Measurements from ENCODE around the gene AQP3. TPM values are rescaled to one million over a fixed set of nuclear protein-coding genes. Genes with fewer than 3 reads are reported as not detected.
"Not testable (repeated sequence)": the region's sequence is repeated elsewhere in the genome, so short reads cannot be mapped to it uniquely, and the experiment has no call there.

The AQP3 gene
- total RNA-seq, 3 donors from 2014 or later: 19.0 to 47.9 (median 45.1) TPM

DNA sequence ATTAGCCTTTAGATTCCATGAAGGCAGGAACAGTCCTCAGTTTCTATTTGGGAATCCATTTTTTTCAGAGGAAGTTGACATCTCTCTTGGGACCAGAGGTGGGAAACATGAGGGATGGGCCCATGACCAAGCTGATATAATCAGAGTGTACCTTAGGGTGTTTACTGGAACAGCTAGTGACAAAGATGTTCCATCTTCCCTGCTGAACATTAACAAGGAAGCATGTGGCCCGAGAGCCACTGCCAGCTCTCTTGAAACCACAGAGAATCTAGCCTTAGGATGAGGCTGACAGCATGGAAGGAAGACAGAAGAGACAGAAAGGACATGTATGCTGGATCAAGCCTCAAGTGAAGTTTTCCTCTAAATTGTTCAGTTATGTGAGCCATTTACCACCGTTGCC lies 16.0 kb downstream of the AQP3 start:
- intact Hi-C loops (cut with DNase I; ENCODE audit: low total_unique reads): no loop called here
- peak in 1 of 2 donors; percentile 62 for DNase-seq (ENCODE audit: low spot score in 2 of 2)
- Histone ChIP-seq H3K9me3 (no peaks in the 10 kb centered on the region), H3K27me3 (no peaks in the 10 kb centered on the region), H3K4me1 (peaks cover 0 to 6% of the 10 kb centered on the region in 2 donors), H3K36me3 (no peaks in the 10 kb centered on the region), H3K27ac (peak overlapping the region; percentile 51 to 74), H3K4me3 (no peak overlapping the region)
- peak in 1 of 3 donors; percentile 19 for TF ChIP-seq POLR2AphosphoS5 (IDR thresholded peaks at IDR 0.05)
- TF ChIP-seq, protein P1, sequence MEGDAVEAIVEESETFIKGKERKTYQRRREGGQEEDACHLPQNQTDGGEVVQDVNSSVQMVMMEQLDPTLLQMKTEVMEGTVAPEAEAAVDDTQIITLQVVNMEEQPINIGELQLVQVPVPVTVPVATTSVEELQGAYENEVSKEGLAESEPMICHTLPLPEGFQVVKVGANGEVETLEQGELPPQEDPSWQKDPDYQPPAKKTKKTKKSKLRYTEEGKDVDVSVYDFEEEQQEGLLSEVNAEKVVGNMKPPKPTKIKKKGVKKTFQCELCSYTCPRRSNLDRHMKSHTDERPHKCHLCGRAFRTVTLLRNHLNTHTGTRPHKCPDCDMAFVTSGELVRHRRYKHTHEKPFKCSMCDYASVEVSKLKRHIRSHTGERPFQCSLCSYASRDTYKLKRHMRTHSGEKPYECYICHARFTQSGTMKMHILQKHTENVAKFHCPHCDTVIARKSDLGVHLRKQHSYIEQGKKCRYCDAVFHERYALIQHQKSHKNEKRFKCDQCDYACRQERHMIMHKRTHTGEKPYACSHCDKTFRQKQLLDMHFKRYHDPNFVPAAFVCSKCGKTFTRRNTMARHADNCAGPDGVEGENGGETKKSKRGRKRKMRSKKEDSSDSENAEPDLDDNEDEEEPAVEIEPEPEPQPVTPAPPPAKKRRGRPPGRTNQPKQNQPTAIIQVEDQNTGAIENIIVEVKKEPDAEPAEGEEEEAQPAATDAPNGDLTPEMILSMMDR (IDR thresholded peaks at IDR 0.05): no peak
- no peak for TF ChIP-seq POLR2A (IDR thresholded peaks at IDR 0.05)

DNA sequence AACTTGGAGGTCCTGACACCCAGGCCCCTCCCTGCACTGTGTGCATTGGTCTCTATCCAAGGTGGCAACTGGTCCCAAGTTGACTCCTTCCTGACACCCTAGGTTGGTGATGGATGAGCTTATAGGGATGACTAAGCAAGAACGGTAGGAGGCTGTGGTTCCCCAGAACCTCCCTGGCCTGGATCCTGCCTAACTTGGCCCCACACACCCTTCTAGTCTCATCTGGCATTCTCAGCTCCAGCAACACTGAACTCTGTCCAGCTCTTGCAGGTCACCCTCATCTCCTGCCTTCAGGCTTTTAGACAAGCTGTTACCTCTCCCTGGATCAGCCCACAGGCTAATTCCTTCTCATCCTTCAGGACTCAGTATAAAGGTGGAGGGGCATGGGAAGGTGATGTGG lies 16.5 kb downstream of the AQP3 start:
- Histone ChIP-seq H3K4me1 (peaks cover 0 to 6% of the 10 kb centered on the region in 2 donors), H3K4me3 (no peak overlapping the region), H3K27me3 (no peaks in the 10 kb centered on the region), H3K36me3 (no peaks in the 10 kb centered on the region), H3K27ac (peak overlapping the region; percentile 51 to 74), H3K9me3 (no peaks in the 10 kb centered on the region)
- no peak for DNase-seq (ENCODE audit: low spot score in 2 of 2)
- no peak for TF ChIP-seq POLR2AphosphoS5 (IDR thresholded peaks at IDR 0.05)
- intact Hi-C loops (cut with DNase I; ENCODE audit: low total_unique reads): no loop called here

DNA sequence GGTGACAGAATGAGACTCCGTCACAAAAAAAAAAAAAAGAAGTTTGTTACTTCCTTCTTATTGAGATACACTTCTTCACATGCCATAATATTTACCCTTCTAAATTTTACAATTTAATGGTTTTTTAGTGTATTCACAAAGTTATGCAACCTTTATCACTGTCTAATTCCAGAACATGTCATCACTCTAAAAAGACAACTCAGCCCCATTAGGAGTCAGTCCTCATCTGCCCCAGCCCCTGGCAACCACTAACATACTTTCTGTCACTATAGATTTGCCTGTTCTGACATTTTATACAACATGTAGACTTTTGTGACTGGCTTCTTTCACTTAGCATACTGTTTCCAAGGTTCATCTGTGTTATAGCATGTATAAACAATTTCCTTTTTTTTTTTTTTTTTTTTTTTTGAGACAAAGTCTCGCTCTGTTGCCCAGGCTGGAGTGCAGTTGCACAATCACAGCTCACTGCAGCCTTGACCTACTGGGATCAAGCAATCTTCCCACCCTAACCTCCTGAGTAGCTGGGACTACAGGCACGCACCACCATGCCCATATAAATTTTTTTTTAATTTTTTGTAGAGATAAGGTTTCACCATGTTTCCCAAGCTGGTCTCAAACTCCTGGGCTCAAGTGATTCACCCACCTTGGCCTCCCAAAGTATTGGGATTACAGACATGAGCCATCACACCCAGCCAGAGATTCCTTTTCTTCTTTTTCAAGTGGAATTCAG lies 18.0 kb downstream of the AQP3 start:
- intact Hi-C loops (cut with DNase I; ENCODE audit: low total_unique reads): no loop called here
- Histone ChIP-seq H3K4me1 (peaks cover 0 to 6% of the 10 kb centered on the region in 2 donors), H3K27me3 (no peaks in the 10 kb centered on the region), H3K27ac (no peak overlapping the region), H3K4me3 (no peak overlapping the region), H3K36me3 (no peaks in the 10 kb centered on the region), H3K9me3 (no peaks in the 10 kb centered on the region)
- no peak for DNase-seq (ENCODE audit: low spot score in 2 of 2)
- TF ChIP-seq POLR2AphosphoS5 (IDR thresholded peaks at IDR 0.05) (no peak), POLR2A (IDR thresholded peaks at IDR 0.05) (no peak)
- TF ChIP-seq, protein P1 (IDR thresholded peaks at IDR 0.05): no peak

DNA sequence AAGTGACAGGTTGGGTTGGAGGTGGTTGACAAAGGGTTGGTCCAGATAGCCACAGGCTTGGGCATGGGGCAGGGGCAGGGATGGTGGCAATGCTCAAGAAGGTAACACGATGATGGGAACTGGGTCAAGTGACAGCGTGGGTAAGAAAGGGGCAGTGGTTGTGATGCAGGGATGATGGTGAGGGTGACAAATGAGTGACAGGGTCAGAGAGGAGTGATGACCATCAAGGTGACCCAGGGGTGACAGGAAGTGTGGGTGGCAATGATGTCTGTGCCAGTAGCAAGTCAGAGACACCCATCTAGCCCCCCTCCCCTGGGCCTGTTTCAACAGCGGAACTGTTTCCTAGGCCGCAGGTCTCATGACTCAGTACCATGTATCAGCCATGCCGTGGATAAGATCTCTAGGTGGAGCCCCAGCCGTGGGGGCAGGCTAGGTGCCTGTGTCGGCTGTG lies 20.5 kb downstream of the AQP3 start:
- no peaks in the 10 kb centered on the region for H3K27me3 ChIP-seq
- H3K4me1 ChIP-seq: peaks cover 0 to 5% of the 10 kb centered on the region in 2 donors
- TF ChIP-seq POLR2AphosphoS5 (IDR thresholded peaks at IDR 0.05) (no peak), POLR2A (IDR thresholded peaks at IDR 0.05) (no peak)
- TF ChIP-seq, protein P1 (IDR thresholded peaks at IDR 0.05): no peak
- H3K4me3 ChIP-seq: no peak overlapping the region
- H3K9me3 ChIP-seq: no peaks in the 10 kb centered on the region
- DNase-seq (ENCODE audit: low spot score in 2 of 2): no peak
- H3K27ac ChIP-seq: no peak overlapping the region
- intact Hi-C loops (cut with DNase I; ENCODE audit: low total_unique reads): no loop called here
- H3K36me3 ChIP-seq: no peaks in the 10 kb centered on the region

DNA sequence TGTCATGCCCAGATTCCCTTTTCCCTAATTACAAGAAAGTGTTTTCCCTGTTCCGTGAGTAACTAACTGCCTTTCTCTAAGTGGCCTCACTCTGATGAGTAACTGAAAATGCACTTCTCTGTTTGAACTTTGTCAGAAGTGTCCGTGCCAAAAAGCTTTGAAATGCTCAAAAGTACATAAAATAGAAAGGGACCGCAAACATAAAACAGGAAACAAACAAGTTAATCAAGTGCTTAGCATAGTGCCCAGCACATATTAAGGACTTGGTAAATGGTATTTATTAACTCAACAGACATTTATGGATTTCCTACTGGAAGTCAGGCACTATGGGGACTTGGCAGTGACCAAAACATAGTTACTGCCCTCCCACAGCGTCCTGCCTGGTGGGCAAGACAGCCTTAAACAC lies 22.3 kb downstream of the AQP3 start:
- Histone ChIP-seq H3K4me1 (no peaks in the 10 kb centered on the region), H3K36me3 (no peaks in the 10 kb centered on the region), H3K27ac (peak overlapping the region in 1 of 2 donors; percentile 38), H3K27me3 (no peaks in the 10 kb centered on the region), H3K4me3 (no peak overlapping the region), H3K9me3 (no peaks in the 10 kb centered on the region)
- TF ChIP-seq, protein P1 (IDR thresholded peaks at IDR 0.05): no peak
- no peak for TF ChIP-seq POLR2A (IDR thresholded peaks at IDR 0.05)
- no peak for TF ChIP-seq POLR2AphosphoS5 (IDR thresholded peaks at IDR 0.05)
- DNase-seq (ENCODE audit: low spot score in 2 of 2): no peak
- intact Hi-C loops (cut with DNase I; ENCODE audit: low total_unique reads): no loop called here

DNA sequence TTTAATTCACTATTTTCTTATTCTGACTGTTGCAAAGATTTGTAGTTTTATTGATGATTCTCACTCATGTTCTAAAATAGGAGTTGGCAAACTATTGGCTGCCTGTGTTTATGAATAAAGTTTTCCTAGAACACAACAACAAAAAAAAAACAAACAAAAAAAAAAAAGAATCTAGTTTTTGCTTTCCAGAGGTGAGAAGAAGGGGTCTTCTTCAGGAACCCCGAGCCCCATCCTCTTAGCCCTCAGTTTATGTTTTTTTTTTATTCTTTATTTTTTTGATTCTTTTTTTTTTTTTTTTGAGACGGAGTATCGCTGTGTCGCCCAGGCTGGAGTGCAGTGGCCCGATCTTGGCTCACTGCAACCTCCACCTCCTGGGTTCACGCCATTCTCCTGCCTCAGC lies 22.9 kb downstream of the AQP3 start:
- H3K27ac ChIP-seq; DNase-seq (ENCODE audit: low spot score in 2 of 2); H3K27me3 ChIP-seq; intact Hi-C loops (cut with DNase I; ENCODE audit: low total_unique reads); H3K4me1 ChIP-seq; H3K36me3 ChIP-seq; H3K4me3 ChIP-seq; H3K9me3 ChIP-seq: not testable (repeated sequence)

DNA sequence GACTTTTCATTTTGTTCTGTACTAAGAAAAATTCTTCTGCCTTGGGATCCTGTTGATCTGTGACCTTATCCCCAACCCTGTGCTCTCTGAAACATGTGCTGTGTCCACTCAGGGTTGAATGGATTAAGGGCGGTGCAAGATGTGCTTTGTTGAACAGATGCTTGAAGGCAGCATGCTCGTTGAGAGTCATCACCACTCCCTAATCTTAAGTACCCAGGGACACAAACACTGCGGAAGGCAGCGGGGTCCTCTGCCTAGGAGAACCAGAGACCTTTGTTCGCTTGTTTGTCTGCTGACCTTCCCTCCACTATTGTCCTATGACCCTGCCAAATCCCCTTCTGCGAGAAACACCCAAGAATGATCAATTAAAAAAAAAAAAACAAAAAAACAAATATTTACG lies 23.4 kb downstream of the AQP3 start:
- H3K27ac ChIP-seq; H3K36me3 ChIP-seq; H3K27me3 ChIP-seq; intact Hi-C loops (cut with DNase I; ENCODE audit: low total_unique reads); DNase-seq (ENCODE audit: low spot score in 2 of 2); H3K9me3 ChIP-seq; H3K4me1 ChIP-seq; H3K4me3 ChIP-seq: not testable (repeated sequence)
